HG03095 (cell line): ENCODE measurements around the gene HDAC7.

ENCODE experiments used
- ATAC-seq: cut with Tn5 transposase; IDR thresholded peaks from one replicate; pipeline ENCODE4 v1.9.1; 2021; ENCODE audit warnings: moderate library complexity; ENCODE audit not compliant: unreplicated experiment

HDAC7 gene

DNA sequence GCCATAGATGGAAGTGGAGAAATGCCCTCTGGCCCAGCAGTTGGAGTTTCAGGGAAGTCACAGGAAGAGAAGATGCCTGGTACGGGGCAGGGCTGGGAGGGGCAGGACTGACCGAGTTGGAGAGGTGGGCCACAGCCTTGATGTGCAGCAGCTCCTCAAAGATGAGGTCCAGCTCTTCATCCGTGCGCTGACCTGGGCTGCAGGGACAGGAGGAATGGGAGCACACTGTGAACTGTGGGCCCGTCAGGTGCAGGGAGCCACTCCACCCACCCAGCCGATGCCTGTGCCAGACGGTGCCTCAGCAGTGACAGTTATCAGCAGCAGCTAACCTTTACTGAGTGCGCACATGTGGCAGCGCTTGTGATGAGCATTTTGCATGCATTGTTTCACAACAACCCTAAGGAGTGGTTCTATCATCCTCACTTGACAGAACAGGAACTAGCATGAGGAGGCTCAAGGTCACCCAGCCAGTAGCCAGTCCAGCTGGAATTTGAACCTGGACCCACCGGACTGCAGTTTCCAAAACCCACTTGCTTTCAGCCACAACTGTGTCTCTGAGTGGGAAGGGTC lies 69.4 kb downstream of the HDAC7 start:
- ATAC-seq, result no peak

- no peak for ATAC-seq
These were observed 70.8 kb downstream of the HDAC7 start for GRCh38 chr12:47748899-47749298.

DNA sequence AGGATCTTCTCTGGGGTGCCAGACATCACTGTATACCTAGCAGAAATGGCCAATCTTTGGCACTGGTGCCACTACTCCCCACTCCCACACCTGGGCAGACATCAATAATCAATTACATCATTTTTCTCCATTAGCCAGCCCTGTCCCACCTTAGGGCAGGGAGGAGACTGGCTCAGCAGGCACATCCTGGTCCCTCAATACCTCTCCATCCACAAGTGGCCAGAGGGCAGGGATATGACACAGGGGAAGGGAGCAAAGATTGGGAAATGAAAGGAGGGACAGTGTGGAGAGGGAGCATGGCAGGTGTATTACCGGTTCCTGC lies 71.2 kb downstream of the HDAC7 start:
- ATAC-seq, result no peak

GRCh38 chr12:47747596-47748506 lies 71.9 kb downstream of the HDAC7 start:
- no peak for ATAC-seq

- no peak for ATAC-seq
These were observed 72.6 kb downstream of the HDAC7 start for GRCh38 chr12:47747126-47747525.

DNA sequence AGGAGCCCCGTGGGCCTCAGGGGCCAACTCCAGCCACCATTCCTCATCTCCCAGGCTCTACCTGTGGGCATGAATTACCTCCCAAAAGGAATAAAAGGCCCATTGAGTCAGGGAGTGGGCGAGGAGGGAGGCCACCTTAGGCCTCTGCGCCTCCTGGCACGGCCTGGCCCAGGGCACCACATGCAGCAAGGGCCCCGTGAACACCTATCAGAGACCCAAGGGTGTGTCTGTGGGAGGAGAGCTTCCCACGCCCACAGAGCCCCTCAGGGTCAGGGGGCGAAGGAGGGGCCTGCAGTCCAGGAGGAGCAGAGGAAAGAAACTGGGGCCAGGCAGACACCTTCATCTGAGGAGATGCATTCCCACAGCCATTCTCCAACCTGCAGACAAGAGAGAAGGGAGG lies 73.2 kb downstream of the HDAC7 start:
- ATAC-seq, result no peak

- no peak for ATAC-seq
These were observed 73.6 kb downstream of the HDAC7 start for GRCh38 chr12:47746073-47746472.

GRCh38 chr12:47745485-47746041 lies 74.1 kb downstream of the HDAC7 start:
- no peak for ATAC-seq

GRCh38 chr12:47744778-47745436 lies 74.8 kb downstream of the HDAC7 start:
- no peak for ATAC-seq

GRCh38 chr12:47744005-47744651 lies 75.6 kb downstream of the HDAC7 start:
- no peak for ATAC-seq

- no peak for ATAC-seq
These were observed 76.3 kb downstream of the HDAC7 start for GRCh38 chr12:47743311-47743860.

- no peak for ATAC-seq
These were observed 77.4 kb downstream of the HDAC7 start for GRCh38 chr12:47742253-47742825.

DNA sequence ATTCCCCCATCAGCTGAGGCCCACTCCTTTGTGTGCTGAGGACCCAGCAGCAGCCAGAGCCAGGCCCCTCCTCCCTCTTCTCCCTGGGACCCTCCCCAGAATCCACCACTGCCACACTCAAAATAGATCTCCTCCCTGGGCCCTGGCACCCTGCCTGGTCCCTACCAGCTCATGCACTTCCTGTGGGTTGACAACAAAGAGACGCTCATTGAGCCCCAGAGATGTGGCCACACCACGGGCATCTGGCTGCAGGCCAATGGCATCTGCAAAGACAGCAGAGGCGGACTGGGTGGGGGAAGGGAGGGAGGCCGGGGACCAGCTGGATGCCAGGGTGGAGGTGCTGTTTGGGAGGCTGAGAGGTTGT lies 78.4 kb downstream of the HDAC7 start:
- ATAC-seq, result no peak

DNA sequence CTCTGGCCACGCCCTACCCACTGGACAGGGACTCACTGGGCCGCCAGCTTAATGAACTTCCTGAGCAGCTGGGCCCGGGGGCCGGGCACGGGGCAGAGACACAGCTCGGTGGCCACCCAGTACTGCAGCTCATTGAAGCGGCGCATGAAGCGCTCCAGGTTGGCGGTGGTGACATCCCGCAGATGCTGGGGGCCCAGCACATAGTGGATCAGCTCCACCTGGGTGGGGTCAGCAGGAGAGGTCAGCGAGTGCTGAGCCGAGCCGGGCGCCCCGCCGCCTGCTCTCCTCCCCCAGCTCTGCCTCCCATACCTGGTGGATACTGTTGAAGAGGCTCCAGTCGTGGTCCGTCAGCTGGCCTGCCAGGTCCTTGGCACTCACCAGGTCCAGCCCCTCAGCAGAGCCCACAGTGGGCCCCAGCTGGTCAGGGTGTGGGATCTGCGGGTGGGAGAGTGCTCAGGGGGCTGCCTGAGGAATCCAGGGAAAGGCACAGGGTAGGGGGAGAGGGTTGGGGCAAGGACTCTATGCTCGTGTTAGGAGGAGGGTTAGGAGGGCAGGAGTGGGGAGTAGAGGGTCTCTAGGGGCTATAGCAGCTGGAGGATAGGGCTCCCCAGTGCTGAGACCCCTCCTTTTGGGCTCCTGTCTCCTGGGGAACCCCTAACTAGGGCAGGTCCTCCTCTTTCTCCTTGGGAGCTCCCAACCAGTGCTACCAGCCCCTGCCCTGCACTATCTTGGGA lies 78.9 kb downstream of the HDAC7 start:
- ATAC-seq, result peak; percentile 33

- ATAC-seq, result peak; percentile 78
These were observed 79.7 kb downstream of the HDAC7 start for GRCh38 chr12:47739979-47740378.

- no peak for ATAC-seq
These were observed 80.4 kb downstream of the HDAC7 start for GRCh38 chr12:47739297-47739696.

DNA sequence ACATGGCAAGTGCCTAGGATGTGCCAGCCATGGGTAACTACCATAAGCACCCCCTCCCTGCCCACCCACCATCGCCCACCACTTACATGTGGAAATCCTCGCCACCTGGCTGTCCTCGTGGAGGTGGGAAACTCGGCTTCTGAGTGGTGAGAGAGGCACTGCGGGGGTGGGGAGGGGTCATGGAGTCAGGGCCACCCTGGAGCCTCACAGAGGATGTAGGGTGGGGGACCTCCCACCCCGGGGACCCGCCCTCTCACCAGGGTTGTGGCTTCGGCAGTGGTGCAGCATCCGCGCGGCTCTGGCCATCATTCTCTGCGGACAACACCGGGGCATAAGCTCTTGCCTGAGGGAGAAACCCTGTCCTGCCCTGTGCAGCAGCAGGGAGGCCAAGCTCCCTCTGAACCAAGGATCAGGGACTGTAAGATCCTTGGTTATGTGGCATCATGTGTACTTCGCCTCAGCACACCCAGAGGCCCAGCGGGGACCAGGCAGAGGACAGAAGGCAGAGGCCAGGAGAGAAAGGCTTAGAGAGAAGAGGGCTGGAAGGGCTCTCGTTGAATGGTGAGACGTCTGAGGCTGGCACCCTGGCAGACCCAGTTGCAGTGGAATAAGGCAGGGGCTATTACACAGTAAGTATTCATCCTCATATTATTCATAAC lies 81.6 kb downstream of the HDAC7 start:
- ATAC-seq, result no peak

DNA sequence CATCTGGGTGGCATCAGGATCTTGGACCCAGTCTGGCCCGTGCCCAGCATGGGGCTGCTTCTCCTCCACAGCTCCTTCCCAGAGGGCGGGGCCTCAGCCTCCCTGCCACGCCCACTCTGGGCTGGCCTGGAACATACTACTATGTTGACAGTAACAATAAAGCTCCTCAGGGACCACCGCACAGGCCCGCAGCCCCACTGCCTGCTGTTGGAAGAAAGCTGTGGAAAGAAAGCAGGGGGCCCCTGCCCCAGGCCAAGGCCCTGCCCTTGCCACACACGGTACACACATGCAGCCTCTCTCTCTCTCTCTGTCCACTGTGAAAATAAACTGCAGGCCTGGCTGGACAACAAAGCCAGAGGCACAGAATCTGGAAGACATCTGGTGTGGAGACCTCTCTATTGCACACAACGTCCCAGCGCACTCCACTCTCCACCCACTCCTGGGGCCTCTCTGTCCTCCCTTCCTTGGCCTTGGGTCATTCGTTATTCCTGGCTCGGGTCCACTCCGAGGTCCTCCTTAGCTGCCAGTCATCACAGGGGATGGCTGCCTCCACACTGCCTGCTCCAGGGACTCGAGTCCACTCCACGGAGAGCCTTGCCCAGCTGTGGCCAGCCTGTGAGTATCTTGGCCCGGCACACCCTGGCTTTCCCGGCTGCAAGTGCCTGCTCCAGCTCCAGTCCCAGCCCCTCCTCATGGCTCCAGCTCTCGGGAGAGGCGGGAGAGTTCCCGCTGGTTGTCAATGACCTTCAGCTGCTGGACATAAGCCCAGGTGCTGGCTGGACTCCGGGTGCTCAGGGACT lies 82.6 kb downstream of the HDAC7 start:
- no peak for ATAC-seq

GRCh38 chr12:47736216-47736615 lies 83.5 kb downstream of the HDAC7 start:
- no peak for ATAC-seq
